ENCODE data around the gene PLCL2. TPM values are rescaled to one million over a fixed set of nuclear protein-coding genes. Genes with fewer than 3 reads are reported as not detected.

Gene PLCL2
- total RNA-seq, 1 experiment from 2014 or later, result 32.1 TPM

- Histone ChIP-seq H3K23ac (ENCODE audit: insufficient read length, low read depth, low read length) (no peak overlapping the region), H3K79me1 (ENCODE audit: insufficient read depth, low read depth, low read length, poor library complexity, severe bottlenecking) (no peaks in the 10 kb centered on the region), H2BK20ac (ENCODE audit: low read depth, low read length, poor library complexity, severe bottlenecking) (no peak overlapping the region), H2BK5ac (ENCODE audit: insufficient read length, low read length) (no peak overlapping the region), H3K23me2 (ENCODE audit: insufficient read length, low read depth, low read length, poor library complexity, severe bottlenecking) (no peaks in the 10 kb centered on the region), H3K9me3 (ENCODE audit: control insufficient read depth, low read depth, low read length) (no peaks in the 10 kb centered on the region), H3K4me2 (ENCODE audit: insufficient read depth, insufficient read length, low read length) (no peak overlapping the region), H3K14ac (ENCODE audit: insufficient read depth, low read length) (no peak overlapping the region), H4K5ac (ENCODE audit: insufficient read length, low read depth, low read length) (no peak overlapping the region), H3K27me3 (ENCODE audit: insufficient read depth, low read length) (no peaks in the 10 kb centered on the region), H2BK120ac (ENCODE audit: low read depth, low read length, poor library complexity, severe bottlenecking) (no peak overlapping the region), H4K8ac (replicated peaks; ENCODE audit: insufficient read length, low read depth, low read length) (no peak overlapping the region), H2AFZ (ENCODE audit: low read length) (no peak overlapping the region), H2BK12ac (ENCODE audit: insufficient read length, low read depth, low read length) (no peak overlapping the region), H4K20me1 (ENCODE audit: control insufficient read depth, insufficient read depth, insufficient read length) (no peaks in the 10 kb centered on the region), H3K4ac (ENCODE audit: low read depth, low read length) (no peak overlapping the region), H2AK5ac (ENCODE audit: insufficient read length, low read length) (no peak overlapping the region), H3K18ac (ENCODE audit: insufficient read length, low read depth, low read length) (no peak overlapping the region), H3K4me1 (ENCODE audit: insufficient read depth, low read length) (no peaks in the 10 kb centered on the region; the same call in none of the 2 replicates), H3K27ac (ENCODE audit: insufficient read length, low read depth, low read length) (no peak overlapping the region), H3K79me2 (ENCODE audit: insufficient read depth, low read length) (no peaks in the 10 kb centered on the region), H3T11ph (ENCODE audit: low read length) (no peak overlapping the region), H4K91ac (ENCODE audit: insufficient read length, low read depth, low read length) (no peak overlapping the region), H3K56ac (ENCODE audit: insufficient read length, low read depth, low read length) (no peak overlapping the region), H2BK15ac (ENCODE audit: low read depth, low read length) (no peak overlapping the region), H3K9ac (ENCODE audit: extremely low read depth, insufficient read length, low read length) (no peak overlapping the region)
- Mint-ChIP-seq H3K4me1 (peaks cover 55 to 57% of the 10 kb centered on the region in 2 experiments), H3K36me3 (ENCODE audit: insufficient read depth in 1 of 3, low read depth in 3 of 3) (no peaks in the 10 kb centered on the region; a peak in 1 of 7 replicates), H3K27ac (no peak overlapping the region; a peak in 1 of 7 replicates), H3K27me3 (ENCODE audit: low read depth) (no peaks in the 10 kb centered on the region), H3K4me3 (no peak overlapping the region), H3K9me3 (no peaks in the 10 kb centered on the region)
- WGBS (ENCODE audit: extremely low coverage, insufficient read length, low lambda C conversion rate), result no CpG with 5 or more reads among the region's 6 CpGs
- DNase-seq, result no peak
- TF ChIP-seq, protein P1, sequence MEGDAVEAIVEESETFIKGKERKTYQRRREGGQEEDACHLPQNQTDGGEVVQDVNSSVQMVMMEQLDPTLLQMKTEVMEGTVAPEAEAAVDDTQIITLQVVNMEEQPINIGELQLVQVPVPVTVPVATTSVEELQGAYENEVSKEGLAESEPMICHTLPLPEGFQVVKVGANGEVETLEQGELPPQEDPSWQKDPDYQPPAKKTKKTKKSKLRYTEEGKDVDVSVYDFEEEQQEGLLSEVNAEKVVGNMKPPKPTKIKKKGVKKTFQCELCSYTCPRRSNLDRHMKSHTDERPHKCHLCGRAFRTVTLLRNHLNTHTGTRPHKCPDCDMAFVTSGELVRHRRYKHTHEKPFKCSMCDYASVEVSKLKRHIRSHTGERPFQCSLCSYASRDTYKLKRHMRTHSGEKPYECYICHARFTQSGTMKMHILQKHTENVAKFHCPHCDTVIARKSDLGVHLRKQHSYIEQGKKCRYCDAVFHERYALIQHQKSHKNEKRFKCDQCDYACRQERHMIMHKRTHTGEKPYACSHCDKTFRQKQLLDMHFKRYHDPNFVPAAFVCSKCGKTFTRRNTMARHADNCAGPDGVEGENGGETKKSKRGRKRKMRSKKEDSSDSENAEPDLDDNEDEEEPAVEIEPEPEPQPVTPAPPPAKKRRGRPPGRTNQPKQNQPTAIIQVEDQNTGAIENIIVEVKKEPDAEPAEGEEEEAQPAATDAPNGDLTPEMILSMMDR (conservative IDR thresholded peaks at IDR 0.05), result no peak
Observed at GRCh38 chr3:16937326-16937845, 52.6 kb downstream of the PLCL2 start.
